NOMO-1 treated with DMSO at 0.1 percent for 48 hours (cell line): ENCODE results near the gene RGS10.

Experiments used
- DNase-seq: peaks from one replicate; lab custom pipeline; 2025; ENCODE audit not compliant: unreplicated experiment; lab: John Stamatoyannopoulos, UW

RGS10 gene

GRCh38 chr10:119498889-119499676 is 43.4 kb downstream of the RGS10 start:
- DNase-seq = no peak

- no peak for DNase-seq
Observed at GRCh38 chr10:119497243-119497642, 45.3 kb downstream of the RGS10 start.

- DNase-seq = no peak
Observed at GRCh38 chr10:119496273-119496672, 46.2 kb downstream of the RGS10 start.

- DNase-seq = no peak
Observed at GRCh38 chr10:119495545-119495944, 47.0 kb downstream of the RGS10 start.

- DNase-seq = no peak
Observed at GRCh38 chr10:119495021-119495505, 47.5 kb downstream of the RGS10 start.

GRCh38 chr10:119494236-119495020 is 48.1 kb downstream of the RGS10 start:
- no peak for DNase-seq

- DNase-seq = no peak
Observed at GRCh38 chr10:119493155-119493554, 49.4 kb downstream of the RGS10 start.

- DNase-seq = no peak
Observed at GRCh38 chr10:119491966-119492757, 50.4 kb downstream of the RGS10 start.

- DNase-seq = no peak
Observed at GRCh38 chr10:119489991-119490326, 52.6 kb downstream of the RGS10 start.

GRCh38 chr10:119488675-119489074 is 53.8 kb downstream of the RGS10 start:
- DNase-seq = no peak

GRCh38 chr10:119483839-119484238 is 58.7 kb downstream of the RGS10 start:
- no peak for DNase-seq

- no peak for DNase-seq
Observed at GRCh38 chr10:119483001-119483400, 59.5 kb downstream of the RGS10 start.

GRCh38 chr10:119481781-119482426 is 60.6 kb downstream of the RGS10 start:
- DNase-seq = no peak

- DNase-seq = no peak
Observed at GRCh38 chr10:119480667-119481066, 61.9 kb downstream of the RGS10 start.

GRCh38 chr10:119479532-119479931 is 63.0 kb downstream of the RGS10 start:
- DNase-seq = no peak

- DNase-seq = no peak
Observed at GRCh38 chr10:119478811-119479341, 63.6 kb downstream of the RGS10 start.

GRCh38 chr10:119478111-119478802 is 64.3 kb downstream of the RGS10 start:
- peak; percentile 36 for DNase-seq

GRCh38 chr10:119477444-119477843 is 65.1 kb downstream of the RGS10 start:
- DNase-seq = no peak

GRCh38 chr10:119474606-119475005 is 67.9 kb downstream of the RGS10 start:
- no peak for DNase-seq

GRCh38 chr10:119473771-119474170 is 68.7 kb downstream of the RGS10 start:
- DNase-seq = no peak
